Ovary (tissue), 3 donors: Measurements from ENCODE around the gene RFX3.

Source experiments
- CTCF ChIP-seq, 3 donors: fragments of 450-650 bp in 2 of 3; fragments of 200-600 bp in 1 of 3; IDR thresholded peaks; one replicate each; pipeline versions ENCODE4 v1.5.1 to v1.8.0; 2016 to 2022; ENCODE audit warnings: antibody characterized with exemption in 3 of 3, mild to moderate bottlenecking in 1 of 3
- EP300 ChIP-seq: sonication (generic); formaldehyde crosslinking; IDR thresholded peaks from one replicate; pipeline ENCODE4 v1.6.1; 2017; ENCODE audit warnings: antibody characterized with exemption
- POLR2A ChIP-seq: fragments of 450-650 bp; IDR thresholded peaks from one replicate; pipeline ENCODE4 v1.6.1; 2017; ENCODE audit warnings: antibody characterized with exemption, mild to moderate bottlenecking, moderate library complexity
- donor health status: DM: no; HTN: no; CAD: no.

- TF ChIP-seq CTCF (IDR thresholded peaks at IDR 0.05) (no peak), POLR2A (no peak), EP300 (no peak)
These were observed 105.9 kb downstream of the RFX3 start for GRCh38 chr9:3419893-3420292.
